K562 (cell line): ENCODE measurements around the gene GGACT. TPM values are rescaled to one million over a fixed set of nuclear protein-coding genes. Genes with fewer than 3 reads are reported as not detected.

ENCODE experiments used
- ATAC-seq: fragments of 200-7000 bp; cut with Tn5 transposase; 3 replicates; pipeline ENCODE4 v1.9.1; 2020; ENCODE audit warnings: moderate library complexity
- BruUV-seq: library from RNA; stranded (reverse); fragments of 400-500 nt; replicated peaks from 2 replicates; lab custom pipeline; 2021; lab: Mats Ljungman, UMichigan
- CTCF ChIA-PET: fragments of 300-600 bp; formaldehyde crosslinking; extraction: SDS; loops from one replicate; lab custom pipeline; 2021; ENCODE audit warnings: low intra/inter-chr PET ratio; lab: Yijun Ruan, JAX
- POLR2A ChIA-PET: fragments of 300-600, 350-650 bp; sonication (Branson Sonifier 250); formaldehyde crosslinking; extraction: SDS; loops from one replicate; lab custom pipeline; 2021; ENCODE audit warnings: antibody characterized with exemption, inconsistent platforms; lab: Yijun Ruan, JAX
- DNase-seq, 4 experiments: peaks; one replicate each; pipeline versions ENCODE4 v3.0.0 to v3.0.0-alpha.2; 2011 to 2018; ENCODE audit warnings: low spot score in 3 of 4, mixed read lengths in 3 of 4; ENCODE audit errors: extremely low read depth in 1 of 4
- FAIRE-seq: peaks from 2 replicates; lab custom pipeline; 2011; peaks lifted over from hg19 to GRCh38; lab: Jason Lieb, UNC
- H2AFZ ChIP-seq: 2 replicates; pipeline ENCODE4 v1.6.0; 2011; ENCODE audit warnings: low read depth, low read length, control low read depth, inconsistent platforms
- H3K27ac ChIP-seq: fragments of 200-600 bp; 3 replicates; pipeline ENCODE4 v1.8.0; 2011; ENCODE audit warnings: low read depth, mild to moderate bottlenecking, control low read depth, inconsistent platforms, low read length, moderate library complexity, mixed read lengths; ENCODE audit errors: extremely low read depth
- H3K27me3 ChIP-seq, 2 experiments: fragments of 300-600 bp in 1 of 2; 2 replicates in 1 of 2; 3 replicates in 1 of 2; pipeline versions ENCODE4 v1.6.0 to v1.8.0; 2011; ENCODE audit warnings: inconsistent platforms in 2 of 2, low read length in 2 of 2, mild to moderate bottlenecking in 1 of 2, mixed read lengths in 1 of 2, moderate library complexity in 1 of 2; ENCODE audit not compliant: control insufficient read depth in 2 of 2, insufficient read depth in 2 of 2
- H3K36me3 ChIP-seq: fragments of 300-600 bp; 3 replicates; pipeline ENCODE4 v1.8.0; 2011; ENCODE audit warnings: mild to moderate bottlenecking, low read length, inconsistent platforms; ENCODE audit not compliant: control insufficient read depth, insufficient read depth
- H3K4me1 ChIP-seq, 2 experiments: fragments of 200-600 bp in 1 of 2; replicated peaks in 1 of 2; 2 replicates in 1 of 2; 3 replicates in 1 of 2; pipeline versions ENCODE4 v1.5.1 to v1.8.0; 2011; ENCODE audit warnings: inconsistent platforms in 2 of 2, low read length in 2 of 2, mild to moderate bottlenecking in 1 of 2, mixed read lengths in 1 of 2, moderate library complexity in 1 of 2; ENCODE audit not compliant: control insufficient read depth in 2 of 2, insufficient read depth in 2 of 2
- H3K4me2 ChIP-seq: 2 replicates; pipeline ENCODE4 v1.6.1; 2011; ENCODE audit warnings: low read length, control low read depth, inconsistent platforms, mixed read lengths; ENCODE audit not compliant: insufficient read depth
- H3K4me3 ChIP-seq: fragments of 200-600 bp; sonication (generic), shearing (Covaris generic); 2 replicates; pipeline ENCODE4 v1.5.1; 2016; ENCODE audit warnings: control low read depth, inconsistent platforms
- H3K79me2 ChIP-seq: fragments of 200-600 bp; 3 replicates; pipeline ENCODE4 v1.8.0; 2011; ENCODE audit warnings: low read length, inconsistent platforms; ENCODE audit not compliant: control insufficient read depth, insufficient read depth
- H3K9ac ChIP-seq, 2 experiments: 2 replicates each; pipeline versions ENCODE4 v1.6.0 to v1.6.1; 2011; ENCODE audit warnings: low read depth in 2 of 2, low read length in 2 of 2, control low read depth in 1 of 2, inconsistent platforms in 1 of 2, mild to moderate bottlenecking in 1 of 2, mixed read lengths in 1 of 2; ENCODE audit not compliant: insufficient read depth in 1 of 2
- H3K9me1 ChIP-seq: one replicate; pipeline ENCODE4 v1.6.0; 2011; ENCODE audit warnings: inconsistent platforms, mild to moderate bottlenecking, low read length, moderate library complexity; ENCODE audit not compliant: control insufficient read depth, insufficient read depth
- H3K9me3 ChIP-seq: replicated peaks from 2 replicates; pipeline ENCODE4 v1.5.1; 2011; ENCODE audit warnings: low read depth, low read length, inconsistent platforms; ENCODE audit not compliant: control insufficient read depth, insufficient read depth
- H4K20me1 ChIP-seq: replicated peaks from 2 replicates; pipeline ENCODE4 v1.6.1; 2011; ENCODE audit warnings: low read length, inconsistent platforms, mixed read lengths; ENCODE audit not compliant: control insufficient read depth, insufficient read depth
- ASH1L ChIP-seq: fragments of 450-650 bp; IDR thresholded peaks from 2 replicates; pipeline ENCODE4 v1.6.1; 2018; ENCODE audit warnings: borderline replicate concordance, mild to moderate bottlenecking, low read depth; ENCODE audit not compliant: partially characterized antibody
- LCOR ChIP-seq: sonication (generic); formaldehyde crosslinking; IDR thresholded peaks from 2 replicates; pipeline ENCODE4 v1.8.0; 2022; ENCODE audit warnings: mild to moderate bottlenecking, missing genetic modification reagents
- MTA1 ChIP-seq: fragments of 450-650 bp; IDR thresholded peaks from 2 replicates; pipeline ENCODE4 v1.6.1; 2017; ENCODE audit warnings: borderline replicate concordance
- NCOA1 ChIP-seq: fragments of 450-650 bp; IDR thresholded peaks from 2 replicates; pipeline ENCODE4 v1.6.1; 2016; ENCODE audit warnings: low read depth
- PHF8 ChIP-seq: fragments of 200-600 bp; sonication (generic); IDR thresholded peaks from 2 replicates; pipeline ENCODE4 v1.6.1; 2012; ENCODE audit warnings: mixed run types, mild to moderate bottlenecking, inconsistent platforms, low read length, moderate library complexity, borderline replicate concordance
- TRIM24 ChIP-seq, 2 experiments: fragments of 450-650 bp; IDR thresholded peaks; 2 replicates each; pipeline ENCODE4 v1.6.1; 2016
- TSC22D4 ChIP-seq: fragments of 450-650 bp; IDR thresholded peaks from 2 replicates; pipeline ENCODE4 v1.6.1; 2016; ENCODE audit warnings: missing genetic modification characterization, missing biosample characterization, control low read depth
- ZNF143 ChIP-seq: sonication (generic); formaldehyde crosslinking; IDR thresholded peaks from 2 replicates; pipeline ENCODE4 v1.9.0; 2022; ENCODE audit warnings: mild to moderate bottlenecking, missing genetic modification reagents
- ZNF354B ChIP-seq: fragments of 250-450 bp; sonication (Bioruptor Pico); IDR thresholded peaks from 2 replicates; pipeline ENCODE4 v1.4.0; 2020
- ZNF431 ChIP-seq: sonication (generic); formaldehyde crosslinking; IDR thresholded peaks from 2 replicates; pipeline ENCODE4 v1.8.0; 2022; ENCODE audit warnings: mild to moderate bottlenecking, missing genetic modification reagents
- ZNF551 ChIP-seq: fragments of 250-450 bp; sonication (Bioruptor Pico); IDR thresholded peaks from 2 replicates; pipeline ENCODE4 v1.5.0; 2021; ENCODE audit warnings: mild to moderate bottlenecking, moderate library complexity
- ZNF766 ChIP-seq: fragments of 200-800 bp; sonication (Bioruptor generic); conservative IDR thresholded peaks from 2 replicates; pipeline ENCODE4 v1.6.1; 2016; ENCODE audit warnings: missing genetic modification characterization, missing compliant biosample characterization
- WGBS: fragments of 100-300 bp; shearing (Covaris generic); methylation state at CpG from one replicate; pipeline ENCODE4 v1.1.6; 2016; ENCODE audit warnings: low coverage, mixed read lengths; ENCODE audit not compliant: insufficient coverage; ENCODE audit errors: missing lambda C conversion rate; 5-methylcytosine and 5-hydroxymethylcytosine counted together
- in situ Hi-C: fragments of 300-500 bp; cut with MboI; formaldehyde crosslinking; loops from 4 replicates; pipeline ENCODE4 v1.15.0; 2018; ENCODE audit warnings: inconsistent platforms, mixed read lengths
- intact Hi-C: fragments of 100-400 bp; cut with micrococcal nuclease; formaldehyde crosslinking; loops from 2 replicates; pipeline ENCODE4 v1.14.2; 2022
- polyA plus RNA-seq, 8 experiments: library from polyadenylated mRNA; depleted of rRNA in 4 of 8; stranded (reverse) in 5 of 8; unstranded in 3 of 8; fragments of >200 nt; fragmentation: Nextera tagmentation in 2 of 8; fragmentation: Illumina TruSeq in 1 of 8; extraction: Ambion mirVana in 2 of 8; extraction: Trizol in 1 of 8; gene quantifications; 2 replicates each; pipeline versions ENCODE4 v1.2.1 to v1.2.3, GENCODE V29; 2011 to 2014; ENCODE audit warnings: inconsistent platforms in 1 of 8, missing spikeins in 1 of 8
- total RNA-seq, 7 experiments: library from RNA; depleted of rRNA in 6 of 7; stranded (reverse); fragments of >200 nt in 6 of 7; fragmentation: Illumina TruSeq in 2 of 7; extraction: Trizol in 2 of 7; gene quantifications; 2 replicates each; pipeline versions ENCODE4 v1.2.1 to v1.2.3, GENCODE V29; 2011 to 2021; ENCODE audit warnings: low replicate concordance in 1 of 7
- TF ChIP-seq, protein P1 (sequence below): fragments of 450-650 bp; IDR thresholded peaks from 2 replicates; pipeline ENCODE4 v1.6.1; 2016
- TF ChIP-seq, protein P2 (sequence below): fragments of 150-350 bp; conservative IDR thresholded peaks from 2 replicates; pipeline ENCODE4 v1.6.1; 2014; ENCODE audit warnings: low read length
- TF ChIP-seq, protein P3 (sequence below): fragments of 450-650 bp; IDR thresholded peaks from 2 replicates; pipeline ENCODE4 v1.7.0; 2016; ENCODE audit warnings: borderline replicate concordance
- TF ChIP-seq, protein P4 (sequence below): fragments of 250-450 bp; sonication (Bioruptor Pico); IDR thresholded peaks from 2 replicates; pipeline ENCODE4 v1.8.0; 2021; ENCODE audit warnings: moderate library complexity, mild to moderate bottlenecking, inconsistent platforms

Gene GGACT
- total and polyA plus RNA-seq, 9 of the 15 experiments (the other 6 are each of a cell fraction or from before 2014, with no cell fraction given) = 0.20 to 3.2 (median 1.7) TPM

DNA sequence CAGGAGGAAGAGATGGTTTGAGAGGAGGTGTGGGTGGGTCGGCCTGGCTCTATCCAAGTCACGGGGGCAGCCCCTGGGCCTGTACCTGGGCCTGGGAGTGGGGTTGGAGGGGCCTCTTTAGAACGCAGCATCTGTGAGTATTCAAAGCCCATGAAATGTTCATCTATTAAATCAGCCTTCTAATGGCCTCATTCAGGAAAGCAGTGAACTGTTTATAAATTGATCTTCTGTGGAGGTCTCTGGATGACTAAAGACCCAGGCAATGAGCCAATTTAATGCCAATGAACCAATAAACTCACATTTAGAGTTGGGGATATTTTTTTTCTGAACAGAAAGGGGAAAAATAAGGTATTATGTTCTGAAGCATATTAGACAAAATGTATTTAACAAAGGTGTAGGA, 19.9 kb upstream of the GGACT start:
- BruUV-seq = no TSS peak
- Histone ChIP-seq H3K4me2 (peak overlapping the region; percentile 26; the same call in 1 of the 2 replicates), H3K9ac (no peak overlapping the region), H4K20me1 (no peaks in the 10 kb centered on the region)
- TF ChIP-seq, protein P1, sequence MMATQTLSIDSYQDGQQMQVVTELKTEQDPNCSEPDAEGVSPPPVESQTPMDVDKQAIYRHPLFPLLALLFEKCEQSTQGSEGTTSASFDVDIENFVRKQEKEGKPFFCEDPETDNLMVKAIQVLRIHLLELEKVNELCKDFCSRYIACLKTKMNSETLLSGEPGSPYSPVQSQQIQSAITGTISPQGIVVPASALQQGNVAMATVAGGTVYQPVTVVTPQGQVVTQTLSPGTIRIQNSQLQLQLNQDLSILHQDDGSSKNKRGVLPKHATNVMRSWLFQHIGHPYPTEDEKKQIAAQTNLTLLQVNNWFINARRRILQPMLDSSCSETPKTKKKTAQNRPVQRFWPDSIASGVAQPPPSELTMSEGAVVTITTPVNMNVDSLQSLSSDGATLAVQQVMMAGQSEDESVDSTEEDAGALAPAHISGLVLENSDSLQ = no peak
- TF ChIP-seq PHF8 = no peak
- no peak for TF ChIP-seq ZNF551 (CRISPR knock-in tag)
- TF ChIP-seq ZNF354B (CRISPR knock-in tag) = no peak
- TF ChIP-seq ZNF431 (CRISPR knock-in tag) = no peak
- TF ChIP-seq NCOA1 = no peak
- TF ChIP-seq ZNF143 (CRISPR knock-in tag) = no peak
- TF ChIP-seq, protein P2, sequence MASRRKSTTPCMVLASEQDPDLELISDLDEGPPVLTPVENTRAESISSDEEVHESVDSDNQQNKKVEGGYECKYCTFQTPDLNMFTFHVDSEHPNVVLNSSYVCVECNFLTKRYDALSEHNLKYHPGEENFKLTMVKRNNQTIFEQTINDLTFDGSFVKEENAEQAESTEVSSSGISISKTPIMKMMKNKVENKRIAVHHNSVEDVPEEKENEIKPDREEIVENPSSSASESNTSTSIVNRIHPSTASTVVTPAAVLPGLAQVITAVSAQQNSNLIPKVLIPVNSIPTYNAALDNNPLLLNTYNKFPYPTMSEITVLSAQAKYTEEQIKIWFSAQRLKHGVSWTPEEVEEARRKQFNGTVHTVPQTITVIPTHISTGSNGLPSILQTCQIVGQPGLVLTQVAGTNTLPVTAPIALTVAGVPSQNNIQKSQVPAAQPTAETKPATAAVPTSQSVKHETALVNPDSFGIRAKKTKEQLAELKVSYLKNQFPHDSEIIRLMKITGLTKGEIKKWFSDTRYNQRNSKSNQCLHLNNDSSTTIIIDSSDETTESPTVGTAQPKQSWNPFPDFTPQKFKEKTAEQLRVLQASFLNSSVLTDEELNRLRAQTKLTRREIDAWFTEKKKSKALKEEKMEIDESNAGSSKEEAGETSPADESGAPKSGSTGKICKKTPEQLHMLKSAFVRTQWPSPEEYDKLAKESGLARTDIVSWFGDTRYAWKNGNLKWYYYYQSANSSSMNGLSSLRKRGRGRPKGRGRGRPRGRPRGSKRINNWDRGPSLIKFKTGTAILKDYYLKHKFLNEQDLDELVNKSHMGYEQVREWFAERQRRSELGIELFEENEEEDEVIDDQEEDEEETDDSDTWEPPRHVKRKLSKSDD = no peak
- TF ChIP-seq, protein P3, sequence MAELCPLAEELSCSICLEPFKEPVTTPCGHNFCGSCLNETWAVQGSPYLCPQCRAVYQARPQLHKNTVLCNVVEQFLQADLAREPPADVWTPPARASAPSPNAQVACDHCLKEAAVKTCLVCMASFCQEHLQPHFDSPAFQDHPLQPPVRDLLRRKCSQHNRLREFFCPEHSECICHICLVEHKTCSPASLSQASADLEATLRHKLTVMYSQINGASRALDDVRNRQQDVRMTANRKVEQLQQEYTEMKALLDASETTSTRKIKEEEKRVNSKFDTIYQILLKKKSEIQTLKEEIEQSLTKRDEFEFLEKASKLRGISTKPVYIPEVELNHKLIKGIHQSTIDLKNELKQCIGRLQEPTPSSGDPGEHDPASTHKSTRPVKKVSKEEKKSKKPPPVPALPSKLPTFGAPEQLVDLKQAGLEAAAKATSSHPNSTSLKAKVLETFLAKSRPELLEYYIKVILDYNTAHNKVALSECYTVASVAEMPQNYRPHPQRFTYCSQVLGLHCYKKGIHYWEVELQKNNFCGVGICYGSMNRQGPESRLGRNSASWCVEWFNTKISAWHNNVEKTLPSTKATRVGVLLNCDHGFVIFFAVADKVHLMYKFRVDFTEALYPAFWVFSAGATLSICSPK = no peak
- TF ChIP-seq TSC22D4 (tag) = no peak
- TF ChIP-seq TRIM24 (IDR thresholded peaks at IDR 0.05) = no peak
- no peak for TF ChIP-seq MTA1
- TF ChIP-seq ZNF766 (CRISPR knock-in tag) = no peak
- TF ChIP-seq ASH1L = no peak
- no peak for TF ChIP-seq LCOR (CRISPR knock-in tag)
- TF ChIP-seq, protein P4, sequence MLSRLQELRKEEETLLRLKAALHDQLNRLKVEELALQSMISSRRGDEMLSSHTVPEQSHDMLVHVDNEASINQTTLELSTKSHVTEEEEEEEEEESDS = no peak
- TF ChIP-seq, all 486 proteins: peak for 0
- WGBS = 69% methylated on average over 2 of the region's 3 CpGs
- Histone ChIP-seq H3K79me2 (no peaks in the 10 kb centered on the region), H3K4me1 (peaks cover 12 to 46% of the 10 kb centered on the region in 2 experiments; a peak in 4 of 5 replicates), H3K27me3 (no peaks in the 10 kb centered on the region), H3K9me3 (no peaks in the 10 kb centered on the region), H3K27ac (peak overlapping the region; percentile 52), H3K4me3 (no peak overlapping the region), H3K9me1 (no peaks in the 10 kb centered on the region), H2AFZ (peak overlapping the region; percentile 60), H3K36me3 (no peaks in the 10 kb centered on the region)
- DNase-seq = no peak
- POLR2A ChIA-PET = interaction anchor here (1.0 kb wide), 1 partner anchor 22 kb away, joined by 3 read pairs; no protein-coding TSS in a partner anchor
- intact Hi-C loops = no loop called here
- no peak for ATAC-seq
- CTCF ChIA-PET = no interaction called here
- in situ Hi-C loops = loop anchor here (25.0 kb wide), 1 partner anchor 2004 kb away; no protein-coding TSS in a partner anchor
- no peak for FAIRE-seq
